ENCODE measurements around the gene PINLYP. TPM values are rescaled to one million over a fixed set of nuclear protein-coding genes. Genes with fewer than 3 reads are reported as not detected.

PINLYP gene
- total and polyA plus RNA-seq, 9 of the 15 experiments (the other 6 are each of a cell fraction or from before 2014, with no cell fraction given): 1.00 to 6.7 (median 2.2) TPM

DNA sequence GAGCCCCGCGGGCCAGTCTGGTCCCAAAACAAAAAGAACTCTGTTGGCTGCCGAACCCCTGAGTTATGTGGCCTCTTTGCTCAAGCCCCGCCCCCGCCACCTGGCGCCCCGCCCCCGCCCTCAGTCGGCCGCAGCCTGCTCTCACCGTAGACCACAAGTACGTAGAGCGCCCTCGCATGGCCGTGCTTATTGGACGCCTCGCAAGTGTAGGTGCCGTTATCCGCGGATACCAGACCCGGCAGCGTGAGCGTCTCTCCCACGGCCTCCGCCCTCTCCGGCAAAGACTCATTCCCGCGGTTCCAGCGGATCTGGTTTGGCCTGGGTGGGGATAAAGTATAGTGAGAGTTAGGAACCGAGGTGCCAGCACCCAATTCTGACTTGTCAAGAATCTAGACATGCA lies 49.3 kb downstream of the PINLYP start (continued):
- TF ChIP-seq ZBTB7A (IDR thresholded peaks at IDR 0.05; ENCODE audit: borderline replicate concordance, control insufficient read depth, low read depth, low read length) (peak; percentile 18; the same call in 1 of the 2 replicates), EGR1 (conservative IDR thresholded peaks at IDR 0.05) (peak; percentile 69), RCOR1 (IDR thresholded peaks at IDR 0.05; ENCODE audit: borderline replicate concordance in 1 of 2, low read depth in 2 of 2, low read length in 2 of 2) (peak in 1 of 2 experiments; percentile 67; a peak in 2 of 4 replicates), ARID1B (IDR thresholded peaks at IDR 0.05) (peak; percentile 18; the same call in 1 of the 2 replicates), NFIC (IDR thresholded peaks at IDR 0.05) (peak; percentile 14; the same call in 1 of the 2 replicates), MYBL2 (IDR thresholded peaks at IDR 0.05; ENCODE audit: low read depth) (no peak), MYBL2 (CRISPR knock-in tag; IDR thresholded peaks at IDR 0.05; ENCODE audit: borderline replicate concordance) (no peak), MYC (IDR thresholded peaks at IDR 0.05; ENCODE audit: low read depth, low read length) (0 out of 2 replicates have a peak, but pooled peaks have one; percentile 47), MYC (CRISPR knock-in tag; IDR thresholded peaks at IDR 0.05; ENCODE audit: borderline replicate concordance, low read depth) (no peak), NCOA4 (IDR thresholded peaks at IDR 0.05; ENCODE audit: partially characterized antibody) (no peak), L3MBTL2 (IDR thresholded peaks at IDR 0.05) (no peak), TEAD4 (IDR thresholded peaks at IDR 0.05; ENCODE audit: low read length) (peak; percentile 13; the same call in 1 of the 2 replicates), TEAD4 (CRISPR knock-in tag; IDR thresholded peaks at IDR 0.05; ENCODE audit: borderline replicate concordance) (no peak), STAG1 (CRISPR knock-in tag; IDR thresholded peaks at IDR 0.05; ENCODE audit: borderline replicate concordance) (peak; percentile 29; the same call in 1 of the 2 replicates), MTA3 (IDR thresholded peaks at IDR 0.05; ENCODE audit: borderline replicate concordance) (no peak), SMC3 (conservative IDR thresholded peaks at IDR 0.05; ENCODE audit: insufficient read depth, low read depth, low read length) (0 out of 2 replicates have a peak, but pooled peaks have one; percentile 33)
- TF ChIP-seq, protein P1, sequence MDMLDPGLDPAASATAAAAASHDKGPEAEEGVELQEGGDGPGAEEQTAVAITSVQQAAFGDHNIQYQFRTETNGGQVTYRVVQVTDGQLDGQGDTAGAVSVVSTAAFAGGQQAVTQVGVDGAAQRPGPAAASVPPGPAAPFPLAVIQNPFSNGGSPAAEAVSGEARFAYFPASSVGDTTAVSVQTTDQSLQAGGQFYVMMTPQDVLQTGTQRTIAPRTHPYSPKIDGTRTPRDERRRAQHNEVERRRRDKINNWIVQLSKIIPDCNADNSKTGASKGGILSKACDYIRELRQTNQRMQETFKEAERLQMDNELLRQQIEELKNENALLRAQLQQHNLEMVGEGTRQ (CRISPR knock-in tag; IDR thresholded peaks at IDR 0.05): no peak
- TF ChIP-seq, protein P2, sequence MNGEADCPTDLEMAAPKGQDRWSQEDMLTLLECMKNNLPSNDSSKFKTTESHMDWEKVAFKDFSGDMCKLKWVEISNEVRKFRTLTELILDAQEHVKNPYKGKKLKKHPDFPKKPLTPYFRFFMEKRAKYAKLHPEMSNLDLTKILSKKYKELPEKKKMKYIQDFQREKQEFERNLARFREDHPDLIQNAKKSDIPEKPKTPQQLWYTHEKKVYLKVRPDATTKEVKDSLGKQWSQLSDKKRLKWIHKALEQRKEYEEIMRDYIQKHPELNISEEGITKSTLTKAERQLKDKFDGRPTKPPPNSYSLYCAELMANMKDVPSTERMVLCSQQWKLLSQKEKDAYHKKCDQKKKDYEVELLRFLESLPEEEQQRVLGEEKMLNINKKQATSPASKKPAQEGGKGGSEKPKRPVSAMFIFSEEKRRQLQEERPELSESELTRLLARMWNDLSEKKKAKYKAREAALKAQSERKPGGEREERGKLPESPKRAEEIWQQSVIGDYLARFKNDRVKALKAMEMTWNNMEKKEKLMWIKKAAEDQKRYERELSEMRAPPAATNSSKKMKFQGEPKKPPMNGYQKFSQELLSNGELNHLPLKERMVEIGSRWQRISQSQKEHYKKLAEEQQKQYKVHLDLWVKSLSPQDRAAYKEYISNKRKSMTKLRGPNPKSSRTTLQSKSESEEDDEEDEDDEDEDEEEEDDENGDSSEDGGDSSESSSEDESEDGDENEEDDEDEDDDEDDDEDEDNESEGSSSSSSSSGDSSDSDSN (IDR thresholded peaks at IDR 0.05; ENCODE audit: borderline replicate concordance in 1 of 2, low read depth in 2 of 2, low read length in 2 of 2): peak; percentile 65 to 68; a peak in 1 of 4 replicates

All from K562 (cell line).